Tibial nerve (tissue), 4 donors: ENCODE results near the gene BMP8A. TPM values are rescaled to one million over a fixed set of nuclear protein-coding genes. Genes with fewer than 3 reads are reported as not detected.
A peak's percentile ranks its signal among the peaks of the same experiment; 100 is the strongest.
"Not testable (repeated sequence)": the region's sequence is repeated elsewhere in the genome, so short reads cannot be mapped to it uniquely, and the experiment has no call there.

Experiments used
- DNase-seq, 2 donors: peaks; one replicate each; pipeline ENCODE4 v3.0.0-alpha.2; 2019; ENCODE audit warnings: low spot score in 2 of 2
- H3K27ac ChIP-seq, 4 donors: fragments of 200-600 bp; sonication (generic) in 3 of 4; one replicate each; pipeline ENCODE4 v1.5.1; 2017 to 2019; ENCODE audit warnings: mild to moderate bottlenecking in 1 of 4
- H3K27me3 ChIP-seq, 2 donors: fragments of 200-600 bp; sonication (generic) in 1 of 2; one replicate each; pipeline versions ENCODE4 v1.5.1 to v1.6.0; 2017 to 2019
- H3K36me3 ChIP-seq, 3 donors: fragments of 200-600 bp; sonication (generic); one replicate each; pipeline ENCODE4 v1.5.1; 2018 to 2019
- H3K4me1 ChIP-seq, 4 donors: fragments of 200-600 bp; sonication (generic) in 3 of 4; one replicate each; pipeline ENCODE4 v1.5.1; 2017 to 2019
- H3K4me3 ChIP-seq, 4 donors: fragments of 200-600 bp; sonication (generic) in 3 of 4; one replicate each; pipeline ENCODE4 v1.5.1; 2017 to 2019; ENCODE audit warnings: mild to moderate bottlenecking in 1 of 4, moderate library complexity in 1 of 4
- H3K9me3 ChIP-seq, 4 donors: fragments of 200-600 bp; sonication (generic) in 3 of 4; one replicate each; pipeline ENCODE4 v1.5.1; 2017 to 2019
- EP300 ChIP-seq, 2 donors: sonication (generic); formaldehyde crosslinking; IDR thresholded peaks; one replicate each; pipeline ENCODE4 v1.6.1; 2017; ENCODE audit warnings: antibody characterized with exemption in 2 of 2, mild to moderate bottlenecking in 1 of 2
- POLR2A ChIP-seq, 2 donors: fragments of 450-650 bp; IDR thresholded peaks; one replicate each; pipeline ENCODE4 v1.6.1; 2017; ENCODE audit warnings: antibody characterized with exemption in 2 of 2, mild to moderate bottlenecking in 2 of 2, moderate library complexity in 2 of 2
- WGBS, 2 donors: methylation state at CpG; one replicate each; pipeline ENCODE4 v1.1.5; 2018; 5-methylcytosine and 5-hydroxymethylcytosine counted together
- total RNA-seq, 4 donors: library from RNA; depleted of rRNA; stranded (reverse); fragments of >200 nt; gene quantifications; one replicate each; pipeline ENCODE4 v1.1.0, GENCODE V29; 2016
- TF ChIP-seq, protein P1 (sequence below), 5 experiments: fragments of 200-600 bp in 3 of 5; fragments of 450-650 bp in 2 of 5; sonication (generic) in 3 of 5; IDR thresholded peaks; one replicate each; pipeline ENCODE4 v1.5.1; 2016 to 2019; ENCODE audit warnings: antibody characterized with exemption in 5 of 5, mild to moderate bottlenecking in 3 of 5, moderate library complexity in 2 of 5

The BMP8A gene, protein sequence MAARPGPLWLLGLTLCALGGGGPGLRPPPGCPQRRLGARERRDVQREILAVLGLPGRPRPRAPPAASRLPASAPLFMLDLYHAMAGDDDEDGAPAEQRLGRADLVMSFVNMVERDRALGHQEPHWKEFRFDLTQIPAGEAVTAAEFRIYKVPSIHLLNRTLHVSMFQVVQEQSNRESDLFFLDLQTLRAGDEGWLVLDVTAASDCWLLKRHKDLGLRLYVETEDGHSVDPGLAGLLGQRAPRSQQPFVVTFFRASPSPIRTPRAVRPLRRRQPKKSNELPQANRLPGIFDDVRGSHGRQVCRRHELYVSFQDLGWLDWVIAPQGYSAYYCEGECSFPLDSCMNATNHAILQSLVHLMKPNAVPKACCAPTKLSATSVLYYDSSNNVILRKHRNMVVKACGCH
- 1 to 10 TPM; 2.7 to 9.6 (median 7.0) TPM for total RNA-seq

GRCh38 chr1:39491146-39491921, at the start of gene BMP8A:
BMP8A (plus strand) TSS chr1:39491636; CDS start chr1:39491992, 356 bp downstream.
- H3K4me3 ChIP-seq = peak within 1 kb of the TSS in 3 of 4 donors; percentile 13 to 54 (median 53)
- DNase-seq = no peak
- peaks cover 0 to 23% (median 0%) of the 10 kb centered on the region in 3 donors for H3K36me3 ChIP-seq
- TF ChIP-seq POLR2A (IDR thresholded peaks at IDR 0.05) (peak in 1 of 2 donors; percentile 31), EP300 (IDR thresholded peaks at IDR 0.05) (no peak)
- TF ChIP-seq, protein P1, sequence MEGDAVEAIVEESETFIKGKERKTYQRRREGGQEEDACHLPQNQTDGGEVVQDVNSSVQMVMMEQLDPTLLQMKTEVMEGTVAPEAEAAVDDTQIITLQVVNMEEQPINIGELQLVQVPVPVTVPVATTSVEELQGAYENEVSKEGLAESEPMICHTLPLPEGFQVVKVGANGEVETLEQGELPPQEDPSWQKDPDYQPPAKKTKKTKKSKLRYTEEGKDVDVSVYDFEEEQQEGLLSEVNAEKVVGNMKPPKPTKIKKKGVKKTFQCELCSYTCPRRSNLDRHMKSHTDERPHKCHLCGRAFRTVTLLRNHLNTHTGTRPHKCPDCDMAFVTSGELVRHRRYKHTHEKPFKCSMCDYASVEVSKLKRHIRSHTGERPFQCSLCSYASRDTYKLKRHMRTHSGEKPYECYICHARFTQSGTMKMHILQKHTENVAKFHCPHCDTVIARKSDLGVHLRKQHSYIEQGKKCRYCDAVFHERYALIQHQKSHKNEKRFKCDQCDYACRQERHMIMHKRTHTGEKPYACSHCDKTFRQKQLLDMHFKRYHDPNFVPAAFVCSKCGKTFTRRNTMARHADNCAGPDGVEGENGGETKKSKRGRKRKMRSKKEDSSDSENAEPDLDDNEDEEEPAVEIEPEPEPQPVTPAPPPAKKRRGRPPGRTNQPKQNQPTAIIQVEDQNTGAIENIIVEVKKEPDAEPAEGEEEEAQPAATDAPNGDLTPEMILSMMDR (IDR thresholded peaks at IDR 0.05) = no peak
- 0% methylated on average over 9 of the region's 112 CpGs; no CpG with 5 or more reads in 1 of the 2 donors for WGBS, 2 donors
- H3K4me1 ChIP-seq = peaks cover 0 to 22% (median 3%) of the 10 kb centered on the region in 4 donors
- peak within 1 kb of the TSS in 2 of 4 donors; percentile 24 to 72 for H3K27ac ChIP-seq
- peaks cover 0 to 31% of the 10 kb centered on the region in 2 donors for H3K27me3 ChIP-seq
- H3K9me3 ChIP-seq = no peaks in the 10 kb centered on the region

DNA sequence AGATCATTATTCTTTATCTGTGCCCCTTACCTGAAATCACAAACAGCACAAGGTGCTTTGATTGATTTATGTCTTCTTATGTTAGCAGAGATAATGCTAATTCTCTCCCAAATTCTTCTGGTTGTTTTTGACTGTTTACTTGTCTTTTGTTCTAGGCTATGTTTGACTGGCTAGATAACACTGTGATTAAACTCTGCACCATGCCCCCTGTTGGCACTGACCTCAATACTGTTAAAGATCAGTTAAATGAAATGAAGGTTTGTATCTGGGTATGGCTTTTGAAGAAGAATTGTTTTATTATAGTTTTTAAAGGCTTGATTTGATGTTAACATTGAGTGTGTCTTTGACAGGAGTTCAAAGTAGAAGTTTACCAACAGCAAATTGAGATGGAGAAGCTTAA, 49.6 kb upstream of the BMP8A start:
- Histone ChIP-seq H3K4me1 (no peaks in the 10 kb centered on the region), H3K4me3 (no peak overlapping the region), H3K36me3 (peaks cover 2 to 99% (median 15%) of the 10 kb centered on the region in 3 donors), H3K9me3 (no peaks in the 10 kb centered on the region), H3K27me3 (no peaks in the 10 kb centered on the region), H3K27ac (no peak overlapping the region)
- no peak for DNase-seq
- TF ChIP-seq EP300 (IDR thresholded peaks at IDR 0.05) = no peak
- TF ChIP-seq, protein P1 (IDR thresholded peaks at IDR 0.05) = no peak
- TF ChIP-seq POLR2A (IDR thresholded peaks at IDR 0.05) = no peak

DNA sequence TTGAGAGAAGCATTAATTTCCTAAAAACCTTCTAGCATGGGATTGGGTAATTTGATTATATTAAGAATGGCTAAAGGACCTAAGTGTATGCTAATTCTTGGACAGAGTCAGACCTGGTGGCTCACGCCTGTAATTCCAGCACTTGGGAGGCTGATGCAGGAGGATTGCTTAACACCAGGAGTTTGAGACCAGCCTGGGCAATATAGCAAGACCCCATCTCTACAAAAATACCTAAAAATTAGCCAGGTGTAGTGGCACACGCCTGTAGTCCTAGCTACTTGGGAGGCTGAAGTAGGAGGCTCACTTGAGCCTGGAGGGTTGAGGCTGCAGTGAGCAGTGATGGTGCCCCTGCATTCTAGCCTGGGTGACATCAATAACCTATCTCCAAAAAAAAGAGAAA, 45.9 kb upstream of the BMP8A start:
- Histone ChIP-seq H3K36me3 (peaks cover 2 to 99% (median 21%) of the 10 kb centered on the region in 3 donors), H3K9me3 (no peaks in the 10 kb centered on the region), H3K27me3 (no peaks in the 10 kb centered on the region), H3K27ac (no peak overlapping the region), H3K4me1 (no peaks in the 10 kb centered on the region), H3K4me3 (no peak overlapping the region)
- WGBS, 2 donors = 95 to 98% methylated on average over 2 of the region's 2 CpGs
- no peak for DNase-seq
- TF ChIP-seq POLR2A (IDR thresholded peaks at IDR 0.05) (no peak), EP300 (IDR thresholded peaks at IDR 0.05) (no peak)
- TF ChIP-seq, protein P1 (IDR thresholded peaks at IDR 0.05) = no peak

DNA sequence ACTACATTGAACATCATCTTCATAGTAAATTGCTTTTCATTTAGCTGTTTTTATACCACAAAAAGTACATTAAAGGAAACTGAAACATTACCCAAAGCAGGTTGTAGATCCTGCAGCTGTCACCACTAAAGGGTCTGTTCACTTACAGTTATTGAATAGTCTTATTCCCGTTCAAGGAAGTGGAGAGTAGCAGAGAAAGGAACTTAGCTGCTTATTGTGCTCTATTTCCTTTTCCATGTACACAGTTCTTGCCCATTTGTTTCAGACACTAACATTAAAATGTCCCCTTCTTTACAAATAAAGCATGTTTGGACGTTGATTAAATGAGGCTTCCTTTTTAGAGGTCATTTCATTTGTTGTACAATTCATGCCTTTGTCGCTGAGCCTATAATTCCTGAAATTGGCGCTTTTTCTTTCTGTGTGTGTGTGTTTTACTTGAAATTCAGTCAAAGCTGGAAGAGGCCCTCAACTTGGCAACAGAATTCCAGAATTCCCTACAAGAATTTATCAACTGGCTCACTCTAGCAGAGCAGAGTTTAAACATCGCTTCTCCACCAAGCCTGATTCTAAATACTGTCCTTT, 44.4 kb upstream of the BMP8A start:
- TF ChIP-seq POLR2A (IDR thresholded peaks at IDR 0.05) = no peak
- TF ChIP-seq, protein P1 (IDR thresholded peaks at IDR 0.05) = no peak
- no peak for TF ChIP-seq EP300 (IDR thresholded peaks at IDR 0.05)
- Histone ChIP-seq H3K27ac (no peak overlapping the region), H3K36me3 (peaks cover 3 to 99% (median 19%) of the 10 kb centered on the region in 3 donors), H3K27me3 (no peaks in the 10 kb centered on the region), H3K4me3 (no peak overlapping the region), H3K9me3 (no peaks in the 10 kb centered on the region), H3K4me1 (no peaks in the 10 kb centered on the region)
- WGBS, 2 donors = 57 to 60% methylated on average over 5 of the region's 5 CpGs
- no peak for DNase-seq

DNA sequence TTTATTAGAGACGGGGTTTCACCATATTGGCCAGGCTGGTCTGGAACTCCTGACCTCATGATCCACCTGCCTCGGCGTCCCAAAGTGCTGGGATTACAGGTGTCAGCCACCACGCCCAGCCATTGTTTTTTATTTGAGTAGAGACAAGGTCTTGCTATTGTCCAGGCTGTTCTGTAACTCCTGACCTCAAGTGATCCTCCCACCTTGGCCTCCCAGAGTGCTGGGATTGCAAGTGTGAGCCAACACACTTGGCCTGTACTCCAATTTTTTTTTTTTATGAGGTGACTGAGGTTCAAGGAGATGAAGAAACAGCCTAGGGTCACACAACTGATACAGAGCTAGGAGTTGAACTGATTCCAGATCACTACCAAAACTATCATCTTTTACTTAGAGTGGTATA, 41.4 kb upstream of the BMP8A start:
- H3K36me3 ChIP-seq = peaks cover 5 to 99% (median 21%) of the 10 kb centered on the region in 3 donors
- H3K27me3 ChIP-seq, DNase-seq, H3K4me1 ChIP-seq, H3K9me3 ChIP-seq, H3K4me3 ChIP-seq, H3K27ac ChIP-seq: not testable (repeated sequence)
- 90 to 95% methylated on average over 4 of the region's 4 CpGs for WGBS, 2 donors
